ENCODE data around the gene TPH1. TPM values are rescaled to one million over a fixed set of nuclear protein-coding genes. Genes with fewer than 3 reads are reported as not detected.

Gene TPH1
- total and polyA plus RNA-seq, 9 of the 15 experiments (the other 6 are each of a cell fraction or from before 2014, with no cell fraction given), result 0.04 to 0.29 (median 0.17) TPM

DNA sequence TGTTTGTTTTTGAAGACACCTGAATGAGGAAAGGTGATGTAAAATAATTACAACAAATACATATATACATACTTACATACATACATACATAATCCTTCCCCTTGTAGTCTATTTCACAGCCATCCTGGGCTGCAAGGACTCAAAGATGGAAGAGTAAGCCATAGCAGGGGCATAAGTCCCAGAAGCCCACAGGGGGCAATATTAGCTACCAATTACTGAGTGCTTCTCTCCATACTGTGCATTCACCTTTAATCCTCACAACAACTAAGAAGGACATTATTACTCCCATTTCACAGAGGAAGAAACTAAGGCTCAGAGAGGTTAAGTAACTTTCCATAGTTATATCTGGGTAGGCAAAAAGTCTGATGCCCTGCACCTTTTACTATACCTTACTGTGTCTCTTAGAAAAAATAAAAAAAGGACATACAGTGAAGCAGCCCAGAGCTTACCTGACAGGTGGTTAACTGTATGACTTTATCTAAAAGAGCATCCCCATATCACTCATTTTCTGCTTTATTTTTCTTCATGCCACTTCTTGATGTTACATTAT is 35.9 kb downstream of the TPH1 start:
- peaks cover 20% of the 10 kb centered on the region; the same call in 2 of the 3 replicates for H3K79me2 ChIP-seq (ENCODE audit: control insufficient read depth, insufficient read depth, low read length)
- FAIRE-seq (no peak), ATAC-seq (no peak), DNase-seq (ENCODE audit: extremely low read depth in 1 of 4, low spot score in 3 of 4) (peak in 1 of 4 experiments; percentile 6)
- no TSS peak for BruUV-seq (replicated peaks)
- H3K9ac ChIP-seq (ENCODE audit: insufficient read depth in 1 of 2, low read depth in 2 of 2, low read length in 2 of 2), result no peak overlapping the region
- intact Hi-C loops (cut with micrococcal nuclease) (loop anchor here (5.0 kb wide), 1 partner anchor 97 kb away; the partner anchor contains the start of gene SAAL1), in situ Hi-C loops (cut with MboI) (no loop called here)
- ChIA-PET CTCF (ENCODE audit: low intra/inter-chr PET ratio) (no interaction called here), POLR2A (interaction anchor here (0.6 kb wide), 1 partner anchor 246 kb away, joined by 3 read pairs; no protein-coding TSS in a partner anchor)
- TF ChIP-seq ESRRA (IDR thresholded peaks at IDR 0.05; ENCODE audit: borderline replicate concordance, low read depth), result peak; percentile 89
- TF ChIP-seq, protein P1, sequence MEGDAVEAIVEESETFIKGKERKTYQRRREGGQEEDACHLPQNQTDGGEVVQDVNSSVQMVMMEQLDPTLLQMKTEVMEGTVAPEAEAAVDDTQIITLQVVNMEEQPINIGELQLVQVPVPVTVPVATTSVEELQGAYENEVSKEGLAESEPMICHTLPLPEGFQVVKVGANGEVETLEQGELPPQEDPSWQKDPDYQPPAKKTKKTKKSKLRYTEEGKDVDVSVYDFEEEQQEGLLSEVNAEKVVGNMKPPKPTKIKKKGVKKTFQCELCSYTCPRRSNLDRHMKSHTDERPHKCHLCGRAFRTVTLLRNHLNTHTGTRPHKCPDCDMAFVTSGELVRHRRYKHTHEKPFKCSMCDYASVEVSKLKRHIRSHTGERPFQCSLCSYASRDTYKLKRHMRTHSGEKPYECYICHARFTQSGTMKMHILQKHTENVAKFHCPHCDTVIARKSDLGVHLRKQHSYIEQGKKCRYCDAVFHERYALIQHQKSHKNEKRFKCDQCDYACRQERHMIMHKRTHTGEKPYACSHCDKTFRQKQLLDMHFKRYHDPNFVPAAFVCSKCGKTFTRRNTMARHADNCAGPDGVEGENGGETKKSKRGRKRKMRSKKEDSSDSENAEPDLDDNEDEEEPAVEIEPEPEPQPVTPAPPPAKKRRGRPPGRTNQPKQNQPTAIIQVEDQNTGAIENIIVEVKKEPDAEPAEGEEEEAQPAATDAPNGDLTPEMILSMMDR (IDR thresholded peaks at IDR 0.05 in 2 of 3, conservative IDR thresholded peaks at IDR 0.05 in 1 of 3; ENCODE audit: insufficient read depth in 2 of 3, low read depth in 1 of 3, low read length in 3 of 3), result 0 out of 6 replicates have a peak, but pooled peaks of 1 of the 3 experiments have one; percentile 4
- no peak for TF ChIP-seq FUS (optimal IDR thresholded peaks at IDR 0.05; ENCODE audit: low read depth, low read length)
- peak in 1 of 2 experiments; percentile 38; a peak in 1 of 4 replicates for TF ChIP-seq KDM1A (IDR thresholded peaks at IDR 0.05)
- TF ChIP-seq SIN3B (IDR thresholded peaks at IDR 0.05; ENCODE audit: low read depth), result no peak
- no peak for TF ChIP-seq FOXA3 (CRISPR knock-in tag; conservative IDR thresholded peaks at IDR 0.05 in 1 of 2, IDR thresholded peaks at IDR 0.05 in 1 of 2)
- no peak for TF ChIP-seq DDX20 (tag; IDR thresholded peaks at IDR 0.05; ENCODE audit: low read depth)
- peak; percentile 52; the same call in 1 of the 2 replicates for TF ChIP-seq BCOR (IDR thresholded peaks at IDR 0.05)
- no peak for TF ChIP-seq ZKSCAN1 (IDR thresholded peaks at IDR 0.05; ENCODE audit: low read depth, low read length)
- TF ChIP-seq RBM25 (IDR thresholded peaks at IDR 0.05; ENCODE audit: low read depth, low read length, severe bottlenecking), result peak; percentile 92
- H3K36me3 ChIP-seq (ENCODE audit: control insufficient read depth, insufficient read depth, low read length), result peaks cover 5% of the 10 kb centered on the region
- peaks cover 0 to 7% of the 10 kb centered on the region in 2 experiments; a peak in 2 of 5 replicates for H3K27me3 ChIP-seq (ENCODE audit: control insufficient read depth in 2 of 2, insufficient read depth in 2 of 2, low read length in 2 of 2)
- H2AFZ ChIP-seq (ENCODE audit: low read depth, low read length), result no peak overlapping the region
- no peak overlapping the region for H3K4me2 ChIP-seq (ENCODE audit: insufficient read depth, low read length)
- no peaks in the 10 kb centered on the region for H4K20me1 ChIP-seq (replicated peaks; ENCODE audit: control insufficient read depth, insufficient read depth, low read length)
- H3K9me3 ChIP-seq (replicated peaks; ENCODE audit: control insufficient read depth, insufficient read depth, low read depth, low read length), result no peaks in the 10 kb centered on the region
- no peak overlapping the region for H3K27ac ChIP-seq (ENCODE audit: extremely low read depth, low read depth, low read length)
- H3K4me1 ChIP-seq (replicated peaks in 1 of 2; ENCODE audit: control insufficient read depth in 2 of 2, insufficient read depth in 2 of 2, low read length in 2 of 2), result peaks cover 13 to 28% of the 10 kb centered on the region in 2 experiments; a peak in 4 of 5 replicates
- no peak overlapping the region for H3K4me3 ChIP-seq
- no peaks in the 10 kb centered on the region for H3K9me1 ChIP-seq (ENCODE audit: control insufficient read depth, insufficient read depth, low read length)
